ENCODE results near the gene MARCHF5.

DNA sequence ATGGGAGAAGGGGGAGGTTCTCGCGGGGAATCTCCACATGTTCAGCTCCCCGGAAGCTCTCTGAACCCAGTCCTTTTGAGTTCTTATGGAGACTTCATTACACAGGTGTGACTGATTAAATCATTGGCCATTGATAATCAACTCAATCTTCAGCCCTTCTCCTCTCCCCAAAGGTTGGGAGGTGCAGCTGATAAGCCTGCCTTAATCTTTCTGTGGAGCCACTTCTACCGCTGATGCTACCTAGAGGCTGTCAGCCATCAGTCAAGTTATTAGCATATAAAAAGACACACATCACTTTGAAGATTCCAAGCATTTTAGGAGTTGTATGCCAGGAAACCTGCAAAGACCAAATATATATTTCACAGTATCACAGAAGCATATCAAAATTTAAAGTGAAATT lies 91.7 kb downstream of the MARCHF5 start:
- TF ChIP-seq POLR2A (IDR thresholded peaks at IDR 0.05) (no peak), EP300 (IDR thresholded peaks at IDR 0.05; ENCODE audit: low read depth) (no peak)
- TF ChIP-seq, protein P1, sequence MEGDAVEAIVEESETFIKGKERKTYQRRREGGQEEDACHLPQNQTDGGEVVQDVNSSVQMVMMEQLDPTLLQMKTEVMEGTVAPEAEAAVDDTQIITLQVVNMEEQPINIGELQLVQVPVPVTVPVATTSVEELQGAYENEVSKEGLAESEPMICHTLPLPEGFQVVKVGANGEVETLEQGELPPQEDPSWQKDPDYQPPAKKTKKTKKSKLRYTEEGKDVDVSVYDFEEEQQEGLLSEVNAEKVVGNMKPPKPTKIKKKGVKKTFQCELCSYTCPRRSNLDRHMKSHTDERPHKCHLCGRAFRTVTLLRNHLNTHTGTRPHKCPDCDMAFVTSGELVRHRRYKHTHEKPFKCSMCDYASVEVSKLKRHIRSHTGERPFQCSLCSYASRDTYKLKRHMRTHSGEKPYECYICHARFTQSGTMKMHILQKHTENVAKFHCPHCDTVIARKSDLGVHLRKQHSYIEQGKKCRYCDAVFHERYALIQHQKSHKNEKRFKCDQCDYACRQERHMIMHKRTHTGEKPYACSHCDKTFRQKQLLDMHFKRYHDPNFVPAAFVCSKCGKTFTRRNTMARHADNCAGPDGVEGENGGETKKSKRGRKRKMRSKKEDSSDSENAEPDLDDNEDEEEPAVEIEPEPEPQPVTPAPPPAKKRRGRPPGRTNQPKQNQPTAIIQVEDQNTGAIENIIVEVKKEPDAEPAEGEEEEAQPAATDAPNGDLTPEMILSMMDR (IDR thresholded peaks at IDR 0.05): no peak
